Liver (tissue), 3 donors: ENCODE data around the gene GCNA.

Experiments used
- GABPA ChIP-seq, 2 donors: IDR thresholded peaks in 1 of 2; conservative IDR thresholded peaks in 1 of 2; 2 replicates each; pipeline ENCODE4 v1.6.1; 2016; ENCODE audit warnings: antibody characterized with exemption in 2 of 2, mild to moderate bottlenecking in 1 of 2, moderate library complexity in 1 of 2
- JUND ChIP-seq, 2 donors: IDR thresholded peaks; 2 replicates each; pipeline ENCODE4 v1.6.1; 2016; ENCODE audit warnings: antibody characterized with exemption in 2 of 2
- SP1 ChIP-seq: IDR thresholded peaks from 2 replicates; pipeline ENCODE4 v1.6.1; 2018; ENCODE audit warnings: antibody characterized with exemption, mild to moderate bottlenecking
- TF ChIP-seq, protein P1 (sequence below): fragments of 150-350 bp; IDR thresholded peaks from 2 replicates; pipeline ENCODE4 v1.5.1; 2017; ENCODE audit warnings: improper control_type of control experiment, low read depth, low read length; ENCODE audit not compliant: missing input control
- TF ChIP-seq, protein P2 (sequence below): IDR thresholded peaks from 2 replicates; pipeline ENCODE4 v1.6.1; 2016; ENCODE audit warnings: antibody characterized with exemption, mild to moderate bottlenecking
- donor health status: healthy.
- donor health status: healthy.

DNA sequence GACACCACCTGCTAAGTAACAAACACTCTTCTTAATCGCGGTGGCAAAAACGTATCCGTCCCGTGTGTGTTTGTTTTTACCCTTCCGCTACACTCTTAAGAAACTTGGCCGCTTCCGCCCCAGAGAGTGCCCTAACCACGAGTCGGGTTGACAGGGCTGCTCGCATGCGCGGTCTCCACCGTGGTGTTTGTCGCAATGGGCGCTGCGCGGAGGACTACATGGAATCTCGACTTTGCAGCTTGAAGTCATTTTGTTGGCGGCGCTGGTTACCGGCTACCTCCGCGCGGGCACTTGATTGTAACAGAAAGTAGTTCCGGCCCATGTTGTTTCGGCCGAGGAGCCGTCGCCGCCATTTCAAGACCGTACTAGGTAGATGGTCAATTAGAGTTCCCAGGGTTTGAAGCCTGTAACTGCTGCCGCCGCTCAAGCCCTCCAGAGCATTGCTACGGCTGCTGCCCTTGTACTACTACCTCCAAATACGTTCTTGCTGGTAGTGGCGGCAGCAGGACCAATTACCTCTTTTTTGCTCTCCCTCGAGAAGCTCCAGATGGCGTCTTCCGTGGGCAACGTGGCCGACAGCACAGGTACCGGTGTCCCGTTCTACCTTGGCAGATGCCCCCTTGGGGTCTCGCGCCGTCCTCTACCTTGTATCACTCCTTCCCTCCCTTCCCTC, 45.3 kb upstream of the GCNA start, which contains the start of gene OGT:
- peak in 1 of 2 donors; percentile 36 for TF ChIP-seq GABPA (IDR thresholded peaks at IDR 0.05 in 1 of 2, conservative IDR thresholded peaks at IDR 0.05 in 1 of 2)
- TF ChIP-seq, protein P1, sequence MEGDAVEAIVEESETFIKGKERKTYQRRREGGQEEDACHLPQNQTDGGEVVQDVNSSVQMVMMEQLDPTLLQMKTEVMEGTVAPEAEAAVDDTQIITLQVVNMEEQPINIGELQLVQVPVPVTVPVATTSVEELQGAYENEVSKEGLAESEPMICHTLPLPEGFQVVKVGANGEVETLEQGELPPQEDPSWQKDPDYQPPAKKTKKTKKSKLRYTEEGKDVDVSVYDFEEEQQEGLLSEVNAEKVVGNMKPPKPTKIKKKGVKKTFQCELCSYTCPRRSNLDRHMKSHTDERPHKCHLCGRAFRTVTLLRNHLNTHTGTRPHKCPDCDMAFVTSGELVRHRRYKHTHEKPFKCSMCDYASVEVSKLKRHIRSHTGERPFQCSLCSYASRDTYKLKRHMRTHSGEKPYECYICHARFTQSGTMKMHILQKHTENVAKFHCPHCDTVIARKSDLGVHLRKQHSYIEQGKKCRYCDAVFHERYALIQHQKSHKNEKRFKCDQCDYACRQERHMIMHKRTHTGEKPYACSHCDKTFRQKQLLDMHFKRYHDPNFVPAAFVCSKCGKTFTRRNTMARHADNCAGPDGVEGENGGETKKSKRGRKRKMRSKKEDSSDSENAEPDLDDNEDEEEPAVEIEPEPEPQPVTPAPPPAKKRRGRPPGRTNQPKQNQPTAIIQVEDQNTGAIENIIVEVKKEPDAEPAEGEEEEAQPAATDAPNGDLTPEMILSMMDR: no peak
- TF ChIP-seq, protein P2, sequence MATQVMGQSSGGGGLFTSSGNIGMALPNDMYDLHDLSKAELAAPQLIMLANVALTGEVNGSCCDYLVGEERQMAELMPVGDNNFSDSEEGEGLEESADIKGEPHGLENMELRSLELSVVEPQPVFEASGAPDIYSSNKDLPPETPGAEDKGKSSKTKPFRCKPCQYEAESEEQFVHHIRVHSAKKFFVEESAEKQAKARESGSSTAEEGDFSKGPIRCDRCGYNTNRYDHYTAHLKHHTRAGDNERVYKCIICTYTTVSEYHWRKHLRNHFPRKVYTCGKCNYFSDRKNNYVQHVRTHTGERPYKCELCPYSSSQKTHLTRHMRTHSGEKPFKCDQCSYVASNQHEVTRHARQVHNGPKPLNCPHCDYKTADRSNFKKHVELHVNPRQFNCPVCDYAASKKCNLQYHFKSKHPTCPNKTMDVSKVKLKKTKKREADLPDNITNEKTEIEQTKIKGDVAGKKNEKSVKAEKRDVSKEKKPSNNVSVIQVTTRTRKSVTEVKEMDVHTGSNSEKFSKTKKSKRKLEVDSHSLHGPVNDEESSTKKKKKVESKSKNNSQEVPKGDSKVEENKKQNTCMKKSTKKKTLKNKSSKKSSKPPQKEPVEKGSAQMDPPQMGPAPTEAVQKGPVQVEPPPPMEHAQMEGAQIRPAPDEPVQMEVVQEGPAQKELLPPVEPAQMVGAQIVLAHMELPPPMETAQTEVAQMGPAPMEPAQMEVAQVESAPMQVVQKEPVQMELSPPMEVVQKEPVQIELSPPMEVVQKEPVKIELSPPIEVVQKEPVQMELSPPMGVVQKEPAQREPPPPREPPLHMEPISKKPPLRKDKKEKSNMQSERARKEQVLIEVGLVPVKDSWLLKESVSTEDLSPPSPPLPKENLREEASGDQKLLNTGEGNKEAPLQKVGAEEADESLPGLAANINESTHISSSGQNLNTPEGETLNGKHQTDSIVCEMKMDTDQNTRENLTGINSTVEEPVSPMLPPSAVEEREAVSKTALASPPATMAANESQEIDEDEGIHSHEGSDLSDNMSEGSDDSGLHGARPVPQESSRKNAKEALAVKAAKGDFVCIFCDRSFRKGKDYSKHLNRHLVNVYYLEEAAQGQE: peak; percentile 65
- peak; percentile 60 for TF ChIP-seq SP1
- peak in 1 of 2 donors; percentile 57 for TF ChIP-seq JUND (IDR thresholded peaks at IDR 0.05)
